GM20000 (cell line): ENCODE results near the gene PPEF1.
A peak's percentile ranks its signal among the peaks of the same experiment; 100 is the strongest.

Experiments
- DNase-seq: peaks from one replicate; pipeline ENCODE4 v3.0.0; 2012; ENCODE audit warnings: low spot score
- TF ChIP-seq, protein P1 (sequence below): IDR thresholded peaks from 2 replicates; pipeline ENCODE4 v1.5.1; 2012; ENCODE audit warnings: mild to moderate bottlenecking, control low read depth; ENCODE audit errors: extremely low read depth, missing control alignments

Gene PPEF1, protein sequence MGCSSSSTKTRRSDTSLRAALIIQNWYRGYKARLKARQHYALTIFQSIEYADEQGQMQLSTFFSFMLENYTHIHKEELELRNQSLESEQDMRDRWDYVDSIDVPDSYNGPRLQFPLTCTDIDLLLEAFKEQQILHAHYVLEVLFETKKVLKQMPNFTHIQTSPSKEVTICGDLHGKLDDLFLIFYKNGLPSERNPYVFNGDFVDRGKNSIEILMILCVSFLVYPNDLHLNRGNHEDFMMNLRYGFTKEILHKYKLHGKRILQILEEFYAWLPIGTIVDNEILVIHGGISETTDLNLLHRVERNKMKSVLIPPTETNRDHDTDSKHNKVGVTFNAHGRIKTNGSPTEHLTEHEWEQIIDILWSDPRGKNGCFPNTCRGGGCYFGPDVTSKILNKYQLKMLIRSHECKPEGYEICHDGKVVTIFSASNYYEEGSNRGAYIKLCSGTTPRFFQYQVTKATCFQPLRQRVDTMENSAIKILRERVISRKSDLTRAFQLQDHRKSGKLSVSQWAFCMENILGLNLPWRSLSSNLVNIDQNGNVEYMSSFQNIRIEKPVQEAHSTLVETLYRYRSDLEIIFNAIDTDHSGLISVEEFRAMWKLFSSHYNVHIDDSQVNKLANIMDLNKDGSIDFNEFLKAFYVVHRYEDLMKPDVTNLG

DNA sequence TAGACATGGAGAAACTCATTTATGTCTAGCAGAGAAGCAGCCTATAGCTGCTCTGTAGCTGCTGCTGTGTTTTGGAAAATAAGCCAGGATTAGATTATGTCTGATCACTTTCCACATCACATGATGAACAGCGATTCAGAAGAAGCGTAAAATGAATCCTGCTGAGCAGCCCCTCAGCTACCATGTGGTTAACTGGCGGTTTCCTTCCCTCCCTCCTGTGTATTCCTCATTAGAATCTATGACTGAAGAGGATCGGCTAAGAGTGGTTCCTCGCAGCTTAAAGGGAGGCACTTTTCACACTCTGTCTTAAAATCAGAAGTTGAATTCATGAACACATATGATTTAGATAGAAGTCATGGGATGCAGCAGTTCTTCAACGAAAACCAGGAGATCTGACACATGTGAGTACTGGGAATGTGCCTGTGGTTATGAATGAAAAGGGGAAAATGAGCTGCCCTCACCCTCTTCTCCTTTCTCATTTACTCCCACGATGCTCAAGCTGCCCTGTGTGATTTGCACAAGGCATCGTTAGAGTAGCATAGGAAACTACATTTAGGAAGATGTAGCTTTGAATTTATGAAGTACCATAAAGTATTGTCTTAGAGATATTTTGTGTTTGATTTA, at the start of gene PPEF1:
TSS of gene PPEF1 (plus strand) at position 220 of the 624 bp plus-strand sequence. CDS start at position 356, 136 bp downstream.
- TF ChIP-seq, protein P1, sequence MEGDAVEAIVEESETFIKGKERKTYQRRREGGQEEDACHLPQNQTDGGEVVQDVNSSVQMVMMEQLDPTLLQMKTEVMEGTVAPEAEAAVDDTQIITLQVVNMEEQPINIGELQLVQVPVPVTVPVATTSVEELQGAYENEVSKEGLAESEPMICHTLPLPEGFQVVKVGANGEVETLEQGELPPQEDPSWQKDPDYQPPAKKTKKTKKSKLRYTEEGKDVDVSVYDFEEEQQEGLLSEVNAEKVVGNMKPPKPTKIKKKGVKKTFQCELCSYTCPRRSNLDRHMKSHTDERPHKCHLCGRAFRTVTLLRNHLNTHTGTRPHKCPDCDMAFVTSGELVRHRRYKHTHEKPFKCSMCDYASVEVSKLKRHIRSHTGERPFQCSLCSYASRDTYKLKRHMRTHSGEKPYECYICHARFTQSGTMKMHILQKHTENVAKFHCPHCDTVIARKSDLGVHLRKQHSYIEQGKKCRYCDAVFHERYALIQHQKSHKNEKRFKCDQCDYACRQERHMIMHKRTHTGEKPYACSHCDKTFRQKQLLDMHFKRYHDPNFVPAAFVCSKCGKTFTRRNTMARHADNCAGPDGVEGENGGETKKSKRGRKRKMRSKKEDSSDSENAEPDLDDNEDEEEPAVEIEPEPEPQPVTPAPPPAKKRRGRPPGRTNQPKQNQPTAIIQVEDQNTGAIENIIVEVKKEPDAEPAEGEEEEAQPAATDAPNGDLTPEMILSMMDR, result no peak

DNA sequence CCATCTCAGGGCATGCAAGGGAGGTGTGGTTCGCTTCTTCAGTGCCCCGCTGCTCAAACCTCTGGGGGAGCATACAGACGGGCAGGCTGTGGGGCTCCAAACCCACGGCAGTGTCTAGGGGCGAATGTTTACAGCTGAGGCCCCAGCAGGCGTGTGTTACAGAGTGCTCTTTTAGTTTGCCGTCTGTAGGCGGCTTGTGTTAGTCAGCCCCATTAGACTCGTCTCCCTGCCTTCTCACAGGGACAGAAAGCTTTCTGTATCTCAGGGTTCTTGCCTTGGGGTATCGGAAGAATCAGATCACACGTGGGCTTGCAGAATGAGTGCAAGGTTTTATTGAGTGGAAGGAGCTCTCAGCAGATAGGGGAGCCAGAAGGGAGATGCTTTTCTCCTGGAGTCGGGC, 46.2 kb upstream of the PPEF1 start:
- TF ChIP-seq, protein P1, result no peak
- DNase-seq, result no peak

More for the DNA sequence above, at the start of gene PPEF1:
- DNase-seq, result peak; percentile 8

DNA sequence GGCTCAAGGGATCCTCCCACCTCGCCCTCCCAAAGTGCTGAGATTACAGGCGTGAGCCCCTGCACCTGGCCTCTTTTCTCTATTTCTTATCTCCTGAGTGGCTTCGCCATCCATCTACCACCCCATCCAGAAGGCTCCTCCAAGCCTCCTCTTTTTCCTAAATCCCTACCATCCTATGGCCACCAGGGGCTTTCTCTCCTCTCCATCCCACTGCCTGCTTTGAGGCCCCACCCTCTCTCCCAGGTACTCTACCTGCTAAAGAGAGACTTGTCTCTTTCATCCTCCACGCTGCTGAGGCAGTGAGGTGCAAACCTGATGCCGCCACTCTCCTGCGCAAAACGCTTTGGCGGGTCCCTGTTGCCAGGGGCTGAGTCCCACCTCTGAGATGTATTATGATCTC, 42.5 kb upstream of the PPEF1 start:
- TF ChIP-seq, protein P1, result no peak
- DNase-seq, result no peak

DNA sequence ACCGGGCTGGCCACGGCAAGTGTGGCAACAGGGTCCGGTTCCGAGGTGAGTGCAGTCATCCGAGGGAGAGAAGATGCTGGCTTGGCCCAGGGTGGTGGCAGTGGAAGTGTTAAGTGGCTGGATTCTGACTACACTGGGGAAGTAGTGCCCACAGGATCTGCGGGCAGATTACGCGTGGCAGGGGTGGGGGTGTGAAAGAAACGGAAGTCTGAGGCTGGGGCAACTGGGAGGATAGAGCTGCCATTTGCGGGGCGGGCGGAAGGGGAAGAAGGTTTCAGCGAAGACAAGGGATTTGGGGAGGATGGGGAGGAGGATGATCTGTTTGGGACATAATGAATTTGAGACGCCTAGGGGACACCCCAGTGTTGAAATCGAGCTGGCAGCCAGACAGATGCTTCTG, 40.8 kb upstream of the PPEF1 start:
- no peak for DNase-seq
- TF ChIP-seq, protein P1, result no peak

DNA sequence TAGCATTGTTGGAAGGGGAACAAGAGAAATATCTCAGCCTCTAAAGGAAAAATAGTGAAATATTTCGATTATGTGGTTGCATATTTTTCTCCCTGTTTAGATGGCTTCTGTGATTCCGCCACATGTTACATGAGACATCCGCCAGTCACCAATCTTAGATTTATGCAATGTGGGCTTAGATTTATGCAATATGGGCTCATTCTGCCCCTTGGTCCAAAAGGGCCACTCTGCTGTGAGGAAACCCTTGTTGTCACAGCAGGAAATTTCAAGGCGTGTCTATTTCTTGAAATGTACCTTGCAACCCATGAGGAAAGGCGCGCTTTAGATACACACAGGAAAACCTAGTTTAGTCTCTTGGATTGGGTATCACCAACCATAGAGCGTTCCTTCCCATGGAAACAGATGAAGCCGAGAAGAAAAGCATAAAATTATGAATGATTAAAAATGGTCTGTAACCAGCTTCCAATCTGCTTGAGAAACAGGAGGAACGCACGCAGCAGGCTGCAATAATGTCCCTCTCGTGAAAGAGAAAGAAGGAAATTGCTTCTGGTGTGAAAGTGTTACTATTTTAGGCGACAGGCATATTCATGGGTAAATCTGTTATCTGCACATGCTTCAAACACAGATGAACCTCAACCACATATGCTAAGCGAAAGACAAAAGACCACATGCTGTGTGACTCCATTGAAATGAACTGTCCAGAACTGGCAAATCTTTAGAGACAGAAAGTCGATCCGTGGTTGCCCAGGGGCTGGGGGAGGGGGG, 39.2 kb upstream of the PPEF1 start:
- peak; percentile 32 for DNase-seq
- TF ChIP-seq, protein P1, result no peak

DNA sequence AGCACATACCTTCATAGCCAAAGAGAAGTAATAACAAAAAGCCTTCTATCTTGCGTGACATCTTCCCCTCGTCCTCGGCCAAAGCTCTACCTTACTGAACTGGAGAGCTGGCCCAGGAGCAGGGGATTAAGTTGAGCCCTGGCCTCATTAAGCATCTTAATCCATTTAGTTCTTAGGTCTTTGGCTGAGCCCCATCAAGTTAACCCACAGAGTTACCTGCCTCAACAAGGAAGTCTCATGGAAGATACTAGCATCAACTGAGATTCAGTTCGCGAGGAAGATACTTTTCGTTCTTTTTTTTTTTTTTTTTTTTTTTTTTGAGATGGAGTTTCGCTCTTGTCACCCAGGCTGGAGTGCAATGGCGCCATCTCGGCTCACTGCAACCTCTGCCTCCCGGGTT, 35.4 kb upstream of the PPEF1 start, which contains the start of gene RS1:
TSS of gene RS1 (minus strand) at position 101 of the 400 bp plus-strand sequence. CDS start at position 61, 40 bp downstream.
- no peak for DNase-seq
- TF ChIP-seq, protein P1, result no peak

DNA sequence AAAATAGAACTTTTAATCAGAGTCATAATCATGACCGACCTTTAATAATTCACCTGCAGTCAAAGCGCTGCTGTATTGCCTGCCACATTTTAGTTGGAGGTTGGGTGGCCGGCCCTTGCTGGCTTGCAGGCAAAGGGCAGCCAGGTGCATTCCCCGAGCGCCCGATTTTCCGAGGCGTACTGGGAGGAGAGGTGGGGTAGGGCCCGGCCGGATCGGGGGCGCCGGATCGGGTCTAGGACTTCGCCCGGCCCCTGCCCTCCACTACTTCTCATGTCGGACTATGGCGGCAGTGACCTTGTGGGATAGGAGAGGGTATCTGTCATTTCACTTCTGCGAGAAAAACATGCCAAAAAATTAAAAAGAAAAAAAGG, 33.0 kb upstream of the PPEF1 start:
- DNase-seq, result peak; percentile 9
- TF ChIP-seq, protein P1, result no peak
